K562 (cell line): ENCODE data around the gene BRINP1.

ENCODE experiments used
- HNRNPH1 ChIP-seq: fragments of 200-400 bp; formaldehyde crosslinking; optimal IDR thresholded peaks from 2 replicates; pipeline ENCODE3; 2017; ENCODE audit warnings: low read depth, mild to moderate bottlenecking, low read length, moderate library complexity
- JUN ChIP-seq, 2 experiments: sonication (generic) in 1 of 2; formaldehyde crosslinking in 1 of 2; IDR thresholded peaks; 2 replicates each; pipeline versions ENCODE4 v1.6.1 to v1.8.0; 2012 to 2022; ENCODE audit warnings: borderline replicate concordance in 2 of 2, mild to moderate bottlenecking in 2 of 2, improper control_type of control experiment in 1 of 2, low read depth in 1 of 2, low read length in 1 of 2, missing genetic modification reagents in 1 of 2
- JUNB ChIP-seq: fragments of 450-650 bp; formaldehyde crosslinking; conservative IDR thresholded peaks from 2 replicates; pipeline ENCODE4 v1.4.0; 2020; ENCODE audit warnings: mild to moderate bottlenecking
- KDM1A ChIP-seq, 2 experiments: fragments of 450-650 bp; IDR thresholded peaks; 2 replicates each; pipeline ENCODE4 v1.6.1; 2016; ENCODE audit warnings: mild to moderate bottlenecking in 2 of 2
- MAFF ChIP-seq: IDR thresholded peaks from 2 replicates; pipeline ENCODE4 v1.6.1; 2012; ENCODE audit warnings: low read length, improper control_type of control experiment
- MAZ ChIP-seq, 2 experiments: fragments of 450-650 bp in 1 of 2; sonication (generic) in 1 of 2; formaldehyde crosslinking; IDR thresholded peaks in 1 of 2; conservative IDR thresholded peaks in 1 of 2; 2 replicates each; pipeline versions ENCODE4 v1.4.0 to v1.5.0; 2020; ENCODE audit warnings: mild to moderate bottlenecking in 1 of 2, missing genetic modification reagents in 1 of 2
- NRF1 ChIP-seq, 2 experiments: fragments of 450-650 bp; IDR thresholded peaks in 1 of 2; conservative IDR thresholded peaks in 1 of 2; 2 replicates each; pipeline ENCODE4 v1.6.1; 2014; ENCODE audit warnings: mild to moderate bottlenecking in 2 of 2
- POLR2AphosphoS5 ChIP-seq: IDR thresholded peaks from 2 replicates; pipeline ENCODE4 v1.6.1; 2011; ENCODE audit warnings: mild to moderate bottlenecking, low read depth, low read length, moderate library complexity; ENCODE audit not compliant: control insufficient read depth, insufficient read depth
- RBM39 ChIP-seq: fragments of 200-400 bp; formaldehyde crosslinking; optimal IDR thresholded peaks from 2 replicates; pipeline ENCODE3; 2018; ENCODE audit warnings: low read depth, low read length
- REST ChIP-seq, 2 experiments: fragments of 450-650 bp; formaldehyde crosslinking in 1 of 2; IDR thresholded peaks; 2 replicates each; pipeline versions ENCODE4 v1.4.0 to v1.6.1; 2014 to 2020; ENCODE audit warnings: mild to moderate bottlenecking in 2 of 2, borderline replicate concordance in 1 of 2, low read depth in 1 of 2
- TAL1 ChIP-seq: fragments of 450-650 bp; IDR thresholded peaks from 2 replicates; pipeline ENCODE4 v1.6.1; 2016; ENCODE audit warnings: mild to moderate bottlenecking
- TBL1XR1 ChIP-seq, 2 experiments: IDR thresholded peaks; 2 replicates each; pipeline ENCODE4 v1.6.1; 2012; ENCODE audit warnings: improper control_type of control experiment in 2 of 2, low read length in 2 of 2, mild to moderate bottlenecking in 1 of 2
- THRB ChIP-seq: fragments of 450-650 bp; formaldehyde crosslinking; conservative IDR thresholded peaks from 2 replicates; pipeline ENCODE4 v1.4.0; 2022; ENCODE audit warnings: mild to moderate bottlenecking, missing genetic modification characterization
- USF1 ChIP-seq: sonication (generic); formaldehyde crosslinking; IDR thresholded peaks from 2 replicates; pipeline ENCODE4 v1.9.0; 2022; ENCODE audit warnings: mild to moderate bottlenecking, missing genetic modification reagents

GRCh38 chr9:119121899-119122298, 247.3 kb downstream of the BRINP1 start:
- no peak for TF ChIP-seq KDM1A (IDR thresholded peaks at IDR 0.05)
- no peak for TF ChIP-seq TBL1XR1 (IDR thresholded peaks at IDR 0.05; ENCODE audit: low read length in 2 of 2)
- TF ChIP-seq USF1 (CRISPR knock-in tag), result no peak
- no peak for TF ChIP-seq NRF1 (conservative IDR thresholded peaks at IDR 0.05 in 1 of 2, IDR thresholded peaks at IDR 0.05 in 1 of 2)
- no peak for TF ChIP-seq THRB (CRISPR knock-in tag)
- TF ChIP-seq MAZ (CRISPR knock-in tag; conservative IDR thresholded peaks at IDR 0.05 in 1 of 2, IDR thresholded peaks at IDR 0.05 in 1 of 2), result no peak
- no peak for TF ChIP-seq REST (IDR thresholded peaks at IDR 0.05; ENCODE audit: borderline replicate concordance)
- no peak for TF ChIP-seq REST (CRISPR knock-in tag; IDR thresholded peaks at IDR 0.05; ENCODE audit: low read depth)
- no peak for TF ChIP-seq MAFF
- TF ChIP-seq JUN (IDR thresholded peaks at IDR 0.05; ENCODE audit: borderline replicate concordance, low read depth, low read length), result no peak
- TF ChIP-seq JUN (CRISPR knock-in tag; IDR thresholded peaks at IDR 0.05; ENCODE audit: borderline replicate concordance), result no peak
- TF ChIP-seq TAL1, result no peak
- TF ChIP-seq HNRNPH1, result no peak
- no peak for TF ChIP-seq JUNB
- TF ChIP-seq POLR2AphosphoS5, result no peak
- no peak for TF ChIP-seq RBM39
